NCI-H510A treated with DMSO at 0.1 percent for 48 hours (cell line): ENCODE measurements around the gene C17orf100.
"Not testable (repeated sequence)": the region's sequence is repeated elsewhere in the genome, so short reads cannot be mapped to it uniquely, and the experiment has no call there.

Source experiments
- DNase-seq: peaks from one replicate; lab custom pipeline; 2025; lab: John Stamatoyannopoulos, UW

The C17orf100 gene

DNA sequence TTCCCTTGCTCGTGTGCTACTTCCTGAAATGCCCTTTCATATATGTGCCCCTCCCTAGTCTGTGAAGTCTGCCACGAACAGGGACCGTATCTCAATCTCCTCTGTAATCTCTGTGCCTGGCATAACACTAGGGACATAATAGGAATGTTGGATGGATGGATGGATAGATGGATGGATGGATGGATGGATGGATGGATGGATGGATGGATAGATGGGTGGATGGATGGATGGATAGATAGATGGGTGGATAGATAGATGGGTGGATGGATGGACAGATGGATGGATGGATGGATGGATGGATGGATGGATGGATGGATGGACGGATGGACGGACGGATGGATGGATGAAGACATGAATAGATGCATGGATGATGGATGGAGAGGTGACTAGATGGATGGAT lies 40.4 kb downstream of the C17orf100 start:
- DNase-seq: not testable (repeated sequence)

DNA sequence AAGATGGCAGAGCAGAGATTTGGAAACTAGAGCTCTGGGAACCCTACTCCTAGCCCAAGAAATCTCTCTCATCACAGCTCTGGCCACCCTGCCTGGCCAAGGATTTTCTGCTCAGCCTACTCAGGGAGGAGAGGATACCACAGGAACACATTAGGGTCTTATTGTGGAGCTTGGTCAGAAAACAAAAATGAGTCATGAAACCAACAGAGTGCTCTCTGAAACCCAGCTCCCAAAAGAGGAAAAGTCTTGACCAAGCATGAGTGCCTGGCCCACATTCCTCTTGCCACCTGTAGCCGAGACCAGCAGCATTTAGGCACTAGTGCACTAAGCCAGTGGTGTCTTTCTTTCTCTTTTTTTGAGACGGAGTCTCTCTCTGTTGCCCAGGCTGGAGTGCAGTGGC lies 43.5 kb downstream of the C17orf100 start:
- no peak for DNase-seq

DNA sequence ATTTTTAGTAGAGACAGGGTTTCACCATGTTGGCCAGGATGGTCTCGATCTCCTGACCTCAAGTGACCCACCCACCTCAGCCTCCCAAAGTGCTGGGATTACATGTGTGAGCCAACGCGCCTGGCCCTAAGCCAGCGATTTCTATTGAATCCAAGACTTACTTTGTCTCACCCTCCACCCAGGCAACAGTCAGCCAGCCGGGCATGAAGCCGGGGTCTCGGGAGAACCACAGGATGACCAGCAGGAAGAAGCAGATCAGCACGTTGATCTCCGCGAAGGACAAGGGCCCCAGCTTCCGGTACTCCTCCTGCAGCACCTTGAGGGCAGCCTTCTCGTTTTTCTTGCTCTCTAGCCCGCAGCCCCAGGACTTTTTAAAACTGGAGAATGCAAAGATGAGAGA lies 44.0 kb downstream of the C17orf100 start:
- DNase-seq: no peak

DNA sequence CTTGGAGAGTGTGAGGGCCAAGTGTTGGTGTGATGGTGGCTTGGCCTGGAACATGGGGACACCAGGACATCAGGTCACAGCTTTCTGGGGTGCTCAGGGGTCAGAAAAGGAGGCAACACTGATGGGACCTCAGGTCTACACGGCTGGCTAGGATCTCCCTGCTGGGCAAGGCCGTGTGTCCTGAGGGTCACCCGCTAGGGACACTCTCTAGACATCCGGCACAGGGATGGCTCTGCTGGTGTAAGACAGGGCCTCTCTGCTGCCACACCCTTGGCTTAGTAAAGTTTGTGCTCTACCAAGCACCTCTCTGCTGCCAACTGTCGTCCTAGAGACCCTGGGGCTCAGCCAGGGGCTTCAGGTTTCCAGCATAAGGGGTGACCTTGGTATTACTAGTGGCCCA lies 45.3 kb downstream of the C17orf100 start:
- DNase-seq: no peak

DNA sequence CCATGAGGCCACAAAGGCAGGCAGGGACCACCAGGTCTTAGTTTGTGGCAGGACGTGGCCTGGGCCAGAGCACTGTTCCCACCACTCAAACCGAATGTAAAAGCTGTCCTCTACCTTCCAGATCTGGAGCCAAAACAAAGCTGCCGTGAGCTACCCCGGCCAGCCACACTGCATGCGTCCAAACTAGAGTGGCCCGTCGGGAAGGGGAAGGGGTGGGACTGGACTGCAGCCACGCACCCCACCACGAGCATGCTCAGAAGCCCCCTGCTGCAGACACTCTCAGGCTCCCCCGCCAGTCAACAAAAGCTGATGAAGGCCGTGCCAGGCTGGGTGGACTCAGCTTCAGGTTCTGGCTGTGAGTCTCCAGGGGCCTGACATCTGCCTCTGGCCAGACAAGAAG lies 46.4 kb downstream of the C17orf100 start:
- no peak for DNase-seq

DNA sequence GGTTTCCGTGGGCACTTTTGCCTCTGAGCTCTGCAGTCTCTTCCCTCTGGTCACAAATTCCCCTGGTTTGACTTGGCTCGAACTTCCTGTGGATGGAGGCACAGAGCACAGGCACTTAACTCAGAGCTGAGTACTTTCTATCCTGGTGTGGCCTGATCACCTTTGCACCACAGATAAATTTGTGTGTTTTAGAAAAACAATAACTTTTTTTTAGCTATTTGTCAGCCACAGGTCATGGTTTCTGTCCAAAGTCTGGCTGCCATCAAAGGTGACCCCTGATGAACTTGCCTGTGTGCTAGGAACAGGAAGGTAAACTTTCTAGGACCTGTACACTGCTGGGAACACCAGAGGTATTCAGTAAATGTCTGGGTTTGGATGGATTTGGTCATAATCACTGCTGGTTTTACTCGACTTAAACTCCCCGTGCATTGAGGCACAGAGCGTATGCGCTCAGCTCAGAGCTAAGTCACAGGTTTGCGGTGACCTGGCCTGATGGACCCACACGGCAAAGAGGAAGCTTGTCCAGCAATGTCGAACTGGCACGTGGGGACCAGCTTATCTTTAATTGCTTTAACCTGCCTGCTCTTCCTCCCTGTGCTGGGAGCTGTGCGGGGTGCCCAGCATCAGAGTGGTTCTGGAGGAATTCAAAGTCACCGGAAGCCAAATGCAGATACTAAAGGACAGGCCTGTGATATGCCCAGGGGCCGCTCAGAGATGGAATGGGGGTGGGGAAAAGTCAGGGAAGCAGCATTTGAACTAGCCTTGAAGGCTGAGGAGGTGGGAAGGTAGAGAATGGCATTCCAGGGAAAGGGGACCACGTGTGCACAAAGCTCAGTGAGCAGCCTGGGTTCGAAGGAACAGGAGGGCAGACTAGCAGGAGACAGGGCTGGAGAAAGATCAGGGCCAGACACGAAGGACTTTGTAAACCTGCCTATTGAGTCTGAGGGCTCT lies 48.7 kb downstream of the C17orf100 start:
- DNase-seq: no peak

DNA sequence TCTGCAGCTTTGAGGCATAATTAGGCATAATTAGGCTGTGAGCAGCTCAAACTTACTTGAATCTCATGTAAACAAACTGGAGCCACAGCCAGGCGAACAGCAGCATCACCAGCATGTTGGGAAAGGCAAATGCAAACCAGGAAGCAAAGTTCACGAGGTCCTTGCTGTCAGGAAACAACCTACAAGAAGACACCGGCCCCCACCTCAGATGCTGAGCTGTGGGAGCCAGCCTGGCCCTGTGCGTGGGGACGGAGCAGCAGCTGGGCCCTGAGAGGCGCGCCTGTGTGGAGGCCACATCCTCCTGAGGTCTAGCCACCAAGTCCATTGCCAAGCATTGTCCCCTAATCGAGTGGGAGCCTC lies 49.4 kb downstream of the C17orf100 start:
- no peak for DNase-seq

DNA sequence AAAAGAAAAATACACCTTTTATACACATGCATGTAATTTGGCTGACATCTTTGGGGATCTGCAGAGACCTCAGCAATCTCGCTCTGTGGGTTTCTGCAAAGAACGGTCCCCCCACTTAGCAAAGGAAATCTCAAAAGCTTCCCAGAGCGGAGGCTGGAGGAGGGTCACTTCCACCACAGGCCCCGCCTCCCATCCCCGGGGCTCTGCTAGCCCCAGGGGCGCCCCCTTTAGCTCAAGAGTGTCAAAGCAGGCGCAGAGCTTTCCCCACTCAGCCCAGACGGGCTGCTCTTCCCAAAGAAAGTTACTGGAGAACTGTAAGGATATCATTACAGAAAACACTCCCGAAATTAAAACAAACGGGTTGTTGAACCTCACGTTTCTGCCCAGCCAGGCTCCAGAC lies 50.2 kb downstream of the C17orf100 start:
- no peak for DNase-seq

DNA sequence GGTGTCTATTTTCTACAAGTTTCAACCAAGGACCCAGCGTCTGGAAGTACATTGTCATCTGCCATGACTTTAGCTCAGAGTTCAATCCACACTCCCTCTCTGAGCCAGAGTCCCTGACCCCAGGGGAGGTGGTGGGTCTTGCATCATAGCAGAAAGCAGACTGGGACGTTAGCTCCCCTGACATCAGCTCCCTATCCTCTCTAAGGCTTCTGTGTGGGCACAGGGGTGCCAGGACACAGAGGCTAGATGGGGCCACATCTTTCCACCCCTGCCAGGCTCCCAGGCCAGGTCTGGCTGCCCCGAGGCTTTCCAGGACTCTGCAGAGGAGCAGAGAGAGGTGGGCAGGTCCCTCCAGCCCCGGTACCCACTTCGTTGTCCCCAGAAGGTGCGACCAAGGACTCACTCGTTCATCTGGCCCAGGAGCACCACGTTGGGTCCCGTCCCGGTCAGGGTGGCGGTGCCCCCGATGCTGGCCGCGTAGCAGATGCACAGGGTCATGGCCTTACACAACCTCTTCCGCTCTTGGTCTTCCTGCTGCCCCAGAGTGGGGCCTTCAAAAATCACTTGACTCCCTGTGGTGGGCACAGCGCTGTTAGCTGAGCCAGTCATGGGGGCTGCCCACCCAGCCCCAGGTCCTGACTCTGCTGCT lies 51.1 kb downstream of the C17orf100 start:
- DNase-seq: no peak
